ENCODE results near the gene PRTN3.

PRTN3 gene

GRCh38 chr19:876089-876488, 35.3 kb downstream of the PRTN3 start:
- no peak for TF ChIP-seq REST (IDR thresholded peaks at IDR 0.05; ENCODE audit: insufficient read depth in 1 of 2, low read depth in 2 of 2, low read length in 2 of 2)
- no peak for TF ChIP-seq FOXP2 (optimal IDR thresholded peaks at IDR 0.05; ENCODE audit: borderline replicate concordance, extremely low read depth, extremely low read length, insufficient read depth)
- TF ChIP-seq TAF1 (IDR thresholded peaks at IDR 0.05; ENCODE audit: borderline replicate concordance, insufficient read depth, low read length), result no peak
- no peak for TF ChIP-seq POLR2AphosphoS5 (IDR thresholded peaks at IDR 0.05; ENCODE audit: low read depth, low read length)
- no peak for TF ChIP-seq SIN3A (IDR thresholded peaks at IDR 0.05; ENCODE audit: borderline replicate concordance, insufficient read depth, low read length)

DNA sequence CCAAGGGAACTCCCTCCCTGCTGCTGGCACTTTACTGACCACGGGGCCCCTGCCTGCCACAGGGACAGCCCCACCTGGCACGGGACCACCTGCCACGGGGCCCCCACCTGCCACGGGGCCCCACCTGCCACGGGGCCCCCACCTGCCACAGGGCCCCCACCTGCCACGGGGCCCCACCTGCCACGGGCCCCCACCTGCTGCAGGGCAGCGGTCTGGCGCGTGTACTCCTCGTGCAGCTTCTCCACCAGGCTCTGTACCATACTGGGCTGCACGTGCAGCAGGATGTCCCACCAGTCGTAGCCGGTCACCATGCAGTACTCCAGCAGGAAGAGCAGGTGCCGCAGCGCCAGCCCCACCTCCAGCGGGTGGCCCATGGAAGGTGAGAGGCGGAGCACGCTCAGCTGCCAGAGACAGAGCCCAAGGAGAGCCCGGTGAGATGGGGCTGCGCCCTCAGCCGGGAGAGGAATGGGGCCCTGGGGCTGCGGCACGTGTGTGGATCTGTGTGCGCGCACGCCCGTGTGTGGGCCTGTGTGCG, 36.0 kb downstream of the PRTN3 start:
- TF ChIP-seq TAF1 (IDR thresholded peaks at IDR 0.05; ENCODE audit: borderline replicate concordance, insufficient read depth, low read length), result no peak
- no peak for TF ChIP-seq SIN3A (IDR thresholded peaks at IDR 0.05; ENCODE audit: borderline replicate concordance, insufficient read depth, low read length)
- no peak for TF ChIP-seq REST (IDR thresholded peaks at IDR 0.05; ENCODE audit: insufficient read depth in 1 of 2, low read depth in 2 of 2, low read length in 2 of 2)
- no peak for TF ChIP-seq POLR2AphosphoS5 (IDR thresholded peaks at IDR 0.05; ENCODE audit: low read depth, low read length)
- no peak for TF ChIP-seq FOXP2 (optimal IDR thresholded peaks at IDR 0.05; ENCODE audit: borderline replicate concordance, extremely low read depth, extremely low read length, insufficient read depth)

GRCh38 chr19:879711-880438, 39.1 kb downstream of the PRTN3 start:
- TF ChIP-seq TAF1 (IDR thresholded peaks at IDR 0.05; ENCODE audit: borderline replicate concordance, insufficient read depth, low read length) (no peak), POLR2AphosphoS5 (IDR thresholded peaks at IDR 0.05; ENCODE audit: low read depth, low read length) (no peak), REST (IDR thresholded peaks at IDR 0.05; ENCODE audit: insufficient read depth in 1 of 2, low read depth in 2 of 2, low read length in 2 of 2) (no peak), SIN3A (IDR thresholded peaks at IDR 0.05; ENCODE audit: borderline replicate concordance, insufficient read depth, low read length) (no peak), FOXP2 (optimal IDR thresholded peaks at IDR 0.05; ENCODE audit: borderline replicate concordance, extremely low read depth, extremely low read length, insufficient read depth) (no peak)

- TF ChIP-seq FOXP2 (optimal IDR thresholded peaks at IDR 0.05; ENCODE audit: borderline replicate concordance, extremely low read depth, extremely low read length, insufficient read depth), result no peak
- TF ChIP-seq SIN3A (IDR thresholded peaks at IDR 0.05; ENCODE audit: borderline replicate concordance, insufficient read depth, low read length), result no peak
- TF ChIP-seq POLR2AphosphoS5 (IDR thresholded peaks at IDR 0.05; ENCODE audit: low read depth, low read length), result no peak
- TF ChIP-seq REST (IDR thresholded peaks at IDR 0.05; ENCODE audit: insufficient read depth in 1 of 2, low read depth in 2 of 2, low read length in 2 of 2), result no peak
- no peak for TF ChIP-seq TAF1 (IDR thresholded peaks at IDR 0.05; ENCODE audit: borderline replicate concordance, insufficient read depth, low read length)
Measured at GRCh38 chr19:881385-882071, 40.7 kb downstream of the PRTN3 start.
